Nucleus accumbens (tissue), 56 donors: ENCODE measurements around the gene DCLRE1C.
A peak's percentile ranks its signal among the peaks of the same experiment; 100 is the strongest.
"Not testable (repeated sequence)": the region's sequence is repeated elsewhere in the genome, so short reads cannot be mapped to it uniquely, and the experiment has no call there.

Experiments
- DNase-seq, 56 donors: peaks; one replicate each; lab custom pipeline; 2025; lab: John Stamatoyannopoulos, UW

The DCLRE1C gene

GRCh38 chr10:14954001-14954770, at the start of gene DCLRE1C:
TSS of gene DCLRE1C (minus strand) at chr10:14954096. CDS start at chr10:14954010, 86 bp downstream.
- DNase-seq, result peak; percentile 17 to 94 (median 84)

- peak in 2 of 56 donors; percentile 2 to 6 for DNase-seq
These were observed 42.2 kb upstream of the DCLRE1C start for GRCh38 chr10:14995964-14996565.

GRCh38 chr10:14993500-14994455, 39.9 kb upstream of the DCLRE1C start:
- not testable (repeated sequence) for DNase-seq

GRCh38 chr10:14992336-14992735, 38.4 kb upstream of the DCLRE1C start:
- DNase-seq, result not testable (repeated sequence)

GRCh38 chr10:14991035-14991749, 37.3 kb upstream of the DCLRE1C start:
- DNase-seq, result not testable (repeated sequence)

GRCh38 chr10:14989552-14989951, 35.7 kb upstream of the DCLRE1C start:
- DNase-seq, result not testable (repeated sequence)

- no peak for DNase-seq
These were observed 28.8 kb upstream of the DCLRE1C start for GRCh38 chr10:14982744-14983143.

GRCh38 chr10:14975672-14976273, 21.9 kb upstream of the DCLRE1C start:
- no peak for DNase-seq

- DNase-seq, result not testable (repeated sequence)
These were observed 20.5 kb upstream of the DCLRE1C start for GRCh38 chr10:14974153-14974998.

- peak in 2 of 56 donors; percentile 3 to 13 for DNase-seq
These were observed 18.1 kb upstream of the DCLRE1C start for GRCh38 chr10:14971867-14972448.

- DNase-seq, result no peak
These were observed 14.0 kb upstream of the DCLRE1C start for GRCh38 chr10:14967897-14968296.

GRCh38 chr10:14959221-14960057, 5.5 kb upstream of the DCLRE1C start, which contains the start of gene MEIG1:
TSS of gene MEIG1 (plus strand) at chr10:14959388. CDS start at chr10:14966469, 7,081 bp downstream.
- peak; percentile 76 to 100 (median 96) for DNase-seq

GRCh38 chr10:14958872-14959220, 5.0 kb upstream of the DCLRE1C start:
- DNase-seq, result no peak

GRCh38 chr10:14954934-14955333, 1.0 kb upstream of the DCLRE1C start:
- DNase-seq, result no peak

- peak in 12 of 56 donors; percentile 37 to 72 (median 52) for DNase-seq
These were observed 384 bp downstream of the DCLRE1C start for GRCh38 chr10:14953424-14954000.

GRCh38 chr10:14952851-14953423, 959 bp downstream of the DCLRE1C start:
- DNase-seq, result no peak

GRCh38 chr10:14949291-14949690, 4.6 kb downstream of the DCLRE1C start:
- no peak for DNase-seq
